G401 (cell line): Measurements from ENCODE around the gene SERTAD1. TPM values are rescaled to one million over a fixed set of nuclear protein-coding genes. Genes with fewer than 3 reads are reported as not detected.

Experiments
- DNase-seq: peaks from one replicate; pipeline ENCODE4 v3.0.0-alpha.2; 2015; ENCODE audit warnings: low spot score
- in situ Hi-C: cut with HindIII; loops from 2 replicates; pipeline ENCODE4 v1.10.0; 2016; ENCODE audit warnings: low sequenced_read_pairs, mixed read lengths
- total RNA-seq: library from RNA; depleted of rRNA; stranded (reverse); fragments of >200 nt; shearing (Covaris generic); gene quantifications from 2 replicates; pipeline ENCODE4 v1.2.3, GENCODE V29; 2014; rRNA removed

SERTAD1 gene
- total RNA-seq, 1 experiment from 2014 or later: 24.4 TPM

GRCh38 chr19:40389404-40390083 lies 36.2 kb downstream of the SERTAD1 start:
- in situ Hi-C loops: no loop called here
- no peak for DNase-seq

DNA sequence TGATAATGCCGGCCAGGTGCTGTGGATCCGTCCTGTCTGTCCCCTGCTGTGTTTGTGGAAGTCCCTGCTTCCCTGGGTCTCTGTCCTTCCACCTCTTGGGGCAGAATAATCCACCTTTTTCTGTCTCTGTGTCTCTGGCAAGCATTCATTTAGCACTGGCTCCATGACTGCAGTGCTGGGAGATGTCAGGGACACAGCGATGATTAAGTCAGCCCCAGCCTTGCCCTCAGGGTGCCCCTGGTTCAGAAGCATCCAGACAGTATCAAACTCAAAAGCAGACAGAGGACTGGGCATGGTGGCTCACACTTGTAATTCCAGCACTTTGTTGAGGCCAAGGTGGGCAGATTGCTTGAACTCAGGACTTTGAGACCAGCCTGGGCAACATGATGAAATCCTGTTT lies 37.3 kb downstream of the SERTAD1 start:
- in situ Hi-C loops: no loop called here

GRCh38 chr19:40387155-40387554 lies 38.6 kb downstream of the SERTAD1 start:
- no peak for DNase-seq
- in situ Hi-C loops: no loop called here

More for the DNA sequence above, 37.3 kb downstream of the SERTAD1 start:
- no peak for DNase-seq

GRCh38 chr19:40383668-40384248 lies 42.0 kb downstream of the SERTAD1 start:
- in situ Hi-C loops: no loop called here

DNA sequence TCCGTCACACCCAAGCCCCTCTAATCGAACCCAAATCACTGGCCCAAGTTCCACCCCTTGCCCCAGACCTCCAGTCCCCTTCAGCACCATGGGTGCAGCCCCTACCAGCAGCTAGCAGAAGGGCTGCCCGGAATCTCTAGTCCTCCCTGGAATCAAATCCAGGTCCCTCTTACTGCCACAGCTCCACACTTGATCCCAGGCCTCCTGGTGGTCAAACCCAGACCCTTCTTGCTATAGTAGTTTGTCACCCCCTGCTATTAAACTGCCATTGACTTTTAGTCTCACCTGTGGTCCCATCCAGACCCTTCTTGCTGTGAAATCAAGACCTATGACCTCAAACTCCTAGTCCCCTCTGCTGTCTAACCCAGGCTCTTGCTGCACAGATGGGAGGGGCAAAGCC lies 44.5 kb downstream of the SERTAD1 start:
- no peak for DNase-seq
- in situ Hi-C loops: no loop called here

More at GRCh38 chr19:40383668-40384248, 42.0 kb downstream of the SERTAD1 start:
- no peak for DNase-seq

DNA sequence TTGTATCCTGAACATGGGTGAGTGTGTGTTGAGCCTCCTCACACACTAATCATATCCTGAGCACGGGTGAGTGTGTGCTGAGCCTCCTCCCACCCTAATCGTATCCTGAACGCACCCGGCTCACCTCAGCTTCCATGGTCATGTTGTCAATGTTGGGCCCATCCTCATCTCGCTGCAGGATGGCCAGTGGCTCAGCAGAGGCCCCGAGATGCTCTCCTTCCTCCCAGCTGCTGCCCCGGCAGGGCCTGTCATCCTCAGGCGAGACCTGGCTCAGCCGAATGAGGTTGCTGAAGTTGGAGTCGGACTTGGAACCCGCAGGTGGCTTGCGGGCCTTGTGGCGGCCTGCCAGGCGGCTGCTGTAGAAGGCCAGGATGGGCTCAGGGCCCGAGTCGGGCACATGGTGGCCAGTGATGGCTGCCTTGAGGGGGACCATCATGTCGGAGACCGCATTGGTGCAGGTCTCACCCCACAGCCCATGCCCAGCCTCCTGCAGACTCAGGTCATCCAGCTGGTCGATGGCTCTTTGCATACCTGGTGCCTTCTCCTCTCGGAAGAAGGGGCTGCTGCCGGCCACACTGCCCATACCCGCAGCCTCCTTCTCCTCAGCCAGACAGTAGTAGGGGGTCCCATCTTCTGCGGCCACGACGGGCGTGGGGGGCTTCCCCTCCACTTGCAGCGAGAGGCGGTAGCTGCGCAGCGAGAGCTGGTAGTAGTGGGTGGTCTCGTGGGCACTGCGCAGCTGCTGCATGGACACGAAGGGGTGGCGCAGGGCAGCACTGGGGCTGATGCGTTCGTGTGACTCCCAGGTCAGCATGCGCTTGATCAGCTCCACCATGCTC lies 45.4 kb downstream of the SERTAD1 start:
- in situ Hi-C loops: no loop called here
- peak; percentile 43 for DNase-seq

GRCh38 chr19:40379446-40380198 lies 46.2 kb downstream of the SERTAD1 start:
- in situ Hi-C loops: no loop called here
- no peak for DNase-seq

DNA sequence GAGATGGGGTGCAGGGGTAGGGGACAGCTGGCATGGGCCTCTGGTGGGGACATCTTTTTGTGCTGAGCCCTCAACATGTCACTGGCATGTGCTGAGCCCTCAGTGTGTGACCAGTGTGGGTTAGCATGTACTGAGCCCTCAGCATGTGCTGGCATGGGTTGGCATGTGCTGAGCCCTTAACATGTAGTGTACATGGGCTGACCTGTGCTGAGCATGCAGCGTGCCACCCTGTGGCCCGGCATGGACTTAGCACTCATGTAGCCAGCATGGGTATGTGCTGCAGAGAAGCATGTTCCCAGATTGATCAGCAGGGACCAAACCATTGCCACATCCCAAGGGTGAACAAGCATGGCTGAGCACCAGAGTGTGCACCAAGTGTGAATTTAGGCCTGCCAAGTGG lies 47.3 kb downstream of the SERTAD1 start:
- DNase-seq: no peak
- in situ Hi-C loops: no loop called here

- no peak for DNase-seq
- in situ Hi-C loops: no loop called here
These were observed 47.9 kb downstream of the SERTAD1 start for GRCh38 chr19:40377876-40378385.

GRCh38 chr19:40376286-40376862 lies 49.4 kb downstream of the SERTAD1 start:
- in situ Hi-C loops: no loop called here
- no peak for DNase-seq

GRCh38 chr19:40374084-40374483 lies 51.7 kb downstream of the SERTAD1 start:
- in situ Hi-C loops: no loop called here
- no peak for DNase-seq

GRCh38 chr19:40371802-40372122 lies 54.0 kb downstream of the SERTAD1 start:
- in situ Hi-C loops: no loop called here
- no peak for DNase-seq

Other genes starting within 250 kb of the SERTAD1 start
- gene MAP3K10, start 234.6 kb downstream of the SERTAD1 start, total RNA-seq: 13.8 and 21.7 TPM in 2 replicates
- not detected in 2 replicates for gene TTC9B, start 207.6 kb downstream of the SERTAD1 start, total RNA-seq
- not detected in 2 replicates for gene CCNP, start 199.3 kb downstream of the SERTAD1 start, total RNA-seq
- 71.8 and 73.5 TPM in 2 replicates for gene AKT2, start 140.6 kb downstream of the SERTAD1 start, total RNA-seq
- 7.7 and 22.5 TPM in 2 replicates for gene C19orf47, start 77.6 kb downstream of the SERTAD1 start, total RNA-seq
- gene PLD3, start 77.3 kb downstream of the SERTAD1 start, total RNA-seq: 232 and 245 TPM in 2 replicates
- not detected in 2 replicates for gene HIPK4, start 35.8 kb downstream of the SERTAD1 start, total RNA-seq
- gene PRX, start 12.6 kb downstream of the SERTAD1 start, total RNA-seq: 5.6 and 5.9 TPM in 2 replicates
- gene SERTAD3, start 18.3 kb upstream of the SERTAD1 start, total RNA-seq: 62.7 and 63.8 TPM in 2 replicates
- 195 and 247 TPM in 2 replicates for gene BLVRB, start 39.8 kb upstream of the SERTAD1 start, total RNA-seq
- 3.8 and 4.5 TPM in 2 replicates for gene SPTBN4, start 41.0 kb upstream of the SERTAD1 start, total RNA-seq
- gene SHKBP1, start 150.9 kb upstream of the SERTAD1 start, total RNA-seq: 74.5 and 115 TPM in 2 replicates
- gene LTBP4, start 175.4 kb upstream of the SERTAD1 start, total RNA-seq: 54.8 and 64.4 TPM in 2 replicates